ENCODE measurements around the gene GINS3.

The GINS3 gene

GRCh38 chr16:58392215-58393137, at the start of gene GINS3:
Gene GINS3, plus strand, starts transcription at chr16:58392471. Its CDS starts 131 bp downstream, at chr16:58392602.
- DNase-seq: peak; percentile 63

GRCh38 chr16:58343562-58343961, 48.7 kb upstream of the GINS3 start:
- DNase-seq: no peak

GRCh38 chr16:58345574-58346354, 46.5 kb upstream of the GINS3 start:
- DNase-seq: peak; percentile 11

- DNase-seq: no peak
These were observed 45.4 kb upstream of the GINS3 start for GRCh38 chr16:58346831-58347371.

- no peak for DNase-seq
These were observed 43.3 kb upstream of the GINS3 start for GRCh38 chr16:58348986-58349385.

GRCh38 chr16:58352690-58353089, 39.6 kb upstream of the GINS3 start:
- no peak for DNase-seq

GRCh38 chr16:58360041-58360634, 32.1 kb upstream of the GINS3 start:
- no peak for DNase-seq

GRCh38 chr16:58361726-58362125, 30.5 kb upstream of the GINS3 start:
- no peak for DNase-seq

GRCh38 chr16:58363746-58364393, 28.4 kb upstream of the GINS3 start:
- no peak for DNase-seq

GRCh38 chr16:58365623-58366022, 26.6 kb upstream of the GINS3 start:
- DNase-seq: no peak

- DNase-seq: no peak
These were observed 25.8 kb upstream of the GINS3 start for GRCh38 chr16:58366247-58367031.

- DNase-seq: no peak
These were observed 25.0 kb upstream of the GINS3 start for GRCh38 chr16:58367252-58367651.

GRCh38 chr16:58371841-58372240, 20.4 kb upstream of the GINS3 start:
- DNase-seq: no peak

GRCh38 chr16:58375386-58375785, 16.9 kb upstream of the GINS3 start:
- no peak for DNase-seq

GRCh38 chr16:58377932-58378331, 14.3 kb upstream of the GINS3 start:
- DNase-seq: no peak

GRCh38 chr16:58378401-58378800, 13.9 kb upstream of the GINS3 start:
- DNase-seq: no peak

GRCh38 chr16:58379736-58380135, 12.5 kb upstream of the GINS3 start:
- DNase-seq: no peak

- no peak for DNase-seq
These were observed 10.6 kb upstream of the GINS3 start for GRCh38 chr16:58381661-58382060.

GRCh38 chr16:58384437-58385055, 7.7 kb upstream of the GINS3 start:
- DNase-seq: no peak

GRCh38 chr16:58385218-58385773, 7.0 kb upstream of the GINS3 start:
- no peak for DNase-seq

- no peak for DNase-seq
These were observed 2.5 kb upstream of the GINS3 start for GRCh38 chr16:58389724-58390123.
